Islet precursor cell (in vitro differentiated cells): ENCODE data around the gene TRAF3IP1.
"Not testable (repeated sequence)": the region's sequence is repeated elsewhere in the genome, so short reads cannot be mapped to it uniquely, and the experiment has no call there.

Experiments used
- DNase-seq: peaks from one replicate; pipeline ENCODE4 v3.0.0-alpha.2; 2018

Gene TRAF3IP1

GRCh38 chr2:238288650-238289573, 31.4 kb upstream of the TRAF3IP1 start:
- DNase-seq: peak; percentile 99

DNA sequence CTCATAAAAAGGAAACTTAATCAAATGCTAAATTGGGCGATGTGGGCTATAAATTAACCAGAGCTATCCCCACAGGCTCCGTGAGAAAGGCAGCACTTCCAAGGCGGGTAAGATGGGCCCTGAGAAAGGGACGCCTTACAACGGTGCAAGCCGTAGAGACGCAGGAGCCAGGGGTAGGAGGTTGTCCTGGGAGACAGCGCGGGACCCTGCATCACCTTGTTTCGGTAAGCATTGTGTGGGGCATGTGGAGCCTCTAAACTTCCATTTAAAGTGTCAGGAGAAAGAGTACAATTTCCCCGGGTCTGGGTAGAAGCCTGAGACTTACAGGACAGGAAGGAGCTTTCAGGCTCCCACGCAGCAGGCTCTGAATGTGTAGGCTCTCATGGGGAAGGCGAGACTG, 30.7 kb upstream of the TRAF3IP1 start:
- DNase-seq: no peak

DNA sequence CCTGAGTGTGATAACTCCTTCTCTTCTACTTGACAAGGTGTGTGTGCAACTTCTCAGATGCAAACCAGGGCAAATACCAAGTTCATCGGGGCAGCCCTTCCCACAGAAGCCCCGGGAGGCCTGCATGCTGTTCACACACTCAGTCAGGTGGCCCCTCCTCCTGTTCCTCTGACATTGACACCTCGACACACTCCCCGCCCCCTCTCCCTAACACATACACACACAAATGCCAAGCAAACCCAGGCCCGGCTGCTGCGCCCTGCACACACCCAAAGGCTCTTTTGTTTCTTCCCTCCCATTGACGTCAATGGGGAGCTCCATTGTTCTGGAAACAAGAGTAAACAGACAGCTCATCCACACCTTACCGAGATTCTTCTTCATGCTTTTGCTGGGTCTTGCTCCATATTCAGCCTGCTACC, 30.2 kb upstream of the TRAF3IP1 start:
- DNase-seq: no peak

DNA sequence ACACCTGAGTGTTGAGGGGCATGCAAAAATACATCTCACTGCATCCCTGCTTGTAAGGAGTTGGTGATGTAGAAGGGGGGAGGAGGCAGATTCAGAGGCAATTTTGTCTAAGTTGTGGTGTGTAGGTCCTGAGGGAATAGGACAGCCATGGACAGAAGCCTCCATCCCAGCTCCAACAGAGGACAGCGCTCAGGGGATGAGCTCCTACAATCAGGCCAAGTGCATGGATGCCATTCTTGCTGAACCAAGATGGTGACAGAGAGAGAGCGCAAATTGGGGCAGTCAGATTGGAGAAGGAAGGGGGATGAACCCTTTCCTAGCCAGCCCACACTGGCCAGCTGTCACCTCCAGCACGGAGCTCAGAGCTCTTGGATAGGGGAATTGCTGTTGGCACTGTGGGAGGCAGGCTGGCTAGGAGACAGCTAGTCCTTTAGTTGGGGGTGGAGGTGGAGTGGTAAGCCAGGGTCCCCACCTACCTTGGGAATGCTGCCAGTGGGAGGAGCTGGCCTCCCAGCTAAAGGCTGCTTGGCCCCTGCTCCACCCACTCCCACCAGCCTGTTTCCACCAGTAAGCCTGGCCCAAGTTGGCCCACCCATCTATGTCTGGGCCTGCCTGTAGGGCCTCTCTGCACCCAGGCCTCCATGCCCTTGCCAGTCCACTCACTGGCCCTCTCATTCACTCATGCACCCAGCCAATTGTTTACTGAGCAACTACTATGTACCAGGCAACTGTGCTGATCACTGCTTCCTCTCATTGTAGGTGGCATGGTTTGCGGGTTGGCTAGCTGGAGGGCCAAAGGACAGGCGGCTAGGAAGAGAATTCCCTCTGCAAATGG, 29.4 kb upstream of the TRAF3IP1 start:
- DNase-seq: no peak

- no peak for DNase-seq
Observed at GRCh38 chr2:238291550-238292281, 28.6 kb upstream of the TRAF3IP1 start.

DNA sequence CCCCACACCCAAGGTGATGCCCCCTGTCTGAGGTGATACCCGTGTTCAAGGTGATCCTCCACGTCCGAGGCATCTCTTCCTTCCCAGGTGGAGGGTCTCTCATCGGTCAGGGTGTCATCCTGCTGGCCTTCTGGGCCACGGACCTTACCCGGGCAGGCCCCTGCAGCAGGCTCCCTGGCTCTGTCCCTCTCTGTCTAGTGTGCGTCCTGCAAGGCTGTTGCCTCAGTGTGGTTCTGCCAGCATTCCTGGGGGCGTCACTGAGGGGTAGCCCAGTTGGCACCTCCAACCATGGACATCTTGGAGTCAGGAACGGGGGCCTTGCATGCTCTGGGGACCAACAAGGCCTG, 26.3 kb upstream of the TRAF3IP1 start:
- DNase-seq: no peak

DNA sequence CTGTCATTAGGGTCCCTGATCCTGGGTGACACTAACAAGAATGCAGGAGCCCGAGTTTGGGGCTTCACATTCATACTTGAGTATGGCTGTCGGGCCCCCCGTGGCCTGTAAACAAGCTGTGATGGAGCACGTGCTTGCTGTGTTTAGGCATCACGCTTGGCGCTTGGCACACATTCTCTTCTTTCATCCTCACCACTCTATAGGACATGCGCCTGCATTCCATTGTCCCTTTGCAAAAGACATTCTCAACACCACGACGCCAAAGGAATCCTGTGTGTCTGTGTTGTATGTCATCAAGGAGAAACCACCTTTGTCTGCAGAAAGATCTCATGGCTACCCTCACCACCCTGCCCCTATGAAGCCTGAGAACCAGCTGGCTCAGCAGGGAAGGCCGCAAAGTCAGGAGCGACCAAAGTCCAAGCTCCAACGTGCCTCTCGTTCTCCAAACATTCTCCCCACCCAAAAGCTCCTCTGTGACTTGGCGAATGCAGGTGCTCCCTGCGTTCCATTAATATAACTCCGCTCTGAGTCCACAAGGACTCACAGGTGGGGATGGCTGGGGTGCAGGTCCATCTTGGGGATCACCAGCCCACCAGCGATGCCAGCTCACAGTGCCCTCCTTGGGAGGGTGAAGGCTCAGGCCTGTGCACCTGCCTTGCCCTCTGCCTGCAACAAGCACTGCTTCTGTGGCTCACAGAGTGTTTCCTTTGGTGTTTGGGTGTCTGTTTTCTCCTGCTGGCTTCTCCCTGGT, 25.8 kb upstream of the TRAF3IP1 start:
- DNase-seq: no peak

DNA sequence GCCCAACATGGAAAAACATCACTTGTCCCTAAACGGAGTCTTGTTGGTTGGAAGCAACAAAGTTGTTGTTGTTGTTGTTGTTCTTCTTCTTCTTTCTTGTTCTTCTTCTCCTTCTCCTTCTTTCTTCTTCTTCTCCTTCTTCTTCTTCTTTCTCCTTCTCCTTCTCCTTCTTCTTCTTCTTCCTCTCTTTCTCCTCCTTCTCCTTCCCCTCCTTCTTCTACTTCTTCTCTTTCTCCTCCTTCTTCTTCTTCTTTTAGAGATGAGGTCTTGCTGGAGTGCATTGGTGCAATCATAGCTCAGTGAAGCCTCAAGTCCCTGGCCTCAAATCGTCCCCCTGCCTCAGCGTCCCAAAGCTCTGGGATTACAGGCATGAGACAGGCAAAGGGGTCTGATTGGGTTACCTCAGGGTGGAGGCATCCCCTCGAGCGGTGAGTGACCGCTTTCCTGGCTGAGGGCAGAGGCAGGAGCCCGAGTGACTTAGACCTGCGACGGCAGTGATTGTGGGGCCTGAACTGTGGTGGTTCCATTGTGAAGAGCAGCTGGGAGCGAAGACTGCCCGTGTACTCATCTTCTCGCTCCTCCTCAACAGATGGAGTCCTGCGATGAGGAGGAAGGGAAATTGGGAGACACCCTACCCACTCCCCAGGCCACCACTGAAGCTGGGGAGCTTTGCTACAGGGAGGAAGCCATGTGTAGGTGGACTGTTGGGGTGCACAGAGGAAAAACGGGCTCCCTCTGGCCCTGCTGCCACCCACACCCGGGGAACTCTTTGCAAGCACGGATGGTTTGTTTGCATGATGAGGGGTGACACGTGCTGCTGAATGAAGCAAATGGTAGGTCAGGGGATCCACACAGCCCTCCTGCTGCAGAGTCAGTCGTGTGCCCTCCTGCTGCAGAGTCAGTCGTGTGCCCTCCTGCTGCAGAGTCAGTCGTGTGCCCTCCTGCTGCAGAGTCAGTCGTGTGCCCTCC, 24.9 kb upstream of the TRAF3IP1 start:
- DNase-seq: no peak

DNA sequence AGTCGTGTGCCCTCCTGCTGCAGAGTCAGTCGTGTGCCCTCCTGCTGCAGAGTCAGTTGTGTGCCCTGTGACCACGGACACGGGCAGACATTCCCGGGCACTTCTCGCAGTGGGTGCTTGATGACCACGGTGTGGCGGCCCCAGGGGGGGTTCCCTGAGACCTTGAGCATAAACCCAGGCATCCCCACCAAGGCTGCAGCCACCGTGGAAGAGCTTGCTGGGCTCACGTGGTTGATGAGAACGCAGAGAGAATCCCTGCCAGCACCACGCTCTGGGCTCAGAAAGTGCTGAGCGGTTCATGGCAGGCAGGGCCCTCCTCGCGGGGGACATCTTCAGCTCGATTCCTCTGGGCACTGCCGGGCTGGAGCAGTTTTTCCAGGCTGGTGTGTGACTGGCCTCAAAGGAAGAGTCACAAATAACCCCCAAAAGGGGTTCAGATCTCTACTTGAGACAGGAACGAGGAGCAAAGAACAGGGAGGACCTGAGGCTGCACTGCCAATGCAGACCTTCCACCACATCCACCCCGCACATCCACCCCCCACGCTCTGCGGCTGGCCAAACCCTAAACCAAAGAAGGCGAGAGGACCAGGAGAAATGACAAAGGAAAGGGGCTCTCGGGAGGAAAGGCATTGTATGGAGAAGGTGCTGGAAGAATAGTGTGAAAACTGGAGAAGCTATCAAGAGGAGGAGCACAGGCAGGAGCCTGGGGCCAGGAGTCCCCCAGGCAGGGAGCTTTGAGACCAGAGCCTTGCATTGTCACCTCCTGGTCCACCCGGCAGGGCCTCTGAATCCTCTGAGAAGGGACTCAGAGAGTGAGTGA, 23.5 kb upstream of the TRAF3IP1 start:
- DNase-seq: no peak

GRCh38 chr2:238299803-238300202, 20.5 kb upstream of the TRAF3IP1 start:
- DNase-seq: no peak

- DNase-seq: no peak
Observed at GRCh38 chr2:238302087-238302486, 18.2 kb upstream of the TRAF3IP1 start.

DNA sequence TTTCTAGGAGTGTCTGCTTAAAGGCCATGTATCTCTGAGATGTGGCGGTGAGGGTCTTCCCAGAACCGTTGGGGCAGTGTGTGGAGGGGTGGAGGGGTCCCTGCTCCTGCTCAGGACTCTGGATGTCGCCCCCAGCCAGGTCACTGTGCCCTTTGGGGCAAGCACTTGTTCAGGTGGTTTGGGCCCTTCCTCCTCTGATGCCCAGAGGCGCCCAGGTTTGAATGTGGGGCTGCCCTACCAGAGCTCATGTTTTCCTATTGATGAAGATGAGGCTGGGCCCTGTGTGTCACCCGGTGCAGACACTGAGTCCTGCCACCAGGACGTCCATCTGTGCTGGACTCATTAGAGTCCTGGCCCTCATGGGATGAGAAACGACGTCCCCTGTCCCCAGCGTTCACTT, 17.6 kb upstream of the TRAF3IP1 start:
- no peak for DNase-seq

GRCh38 chr2:238304116-238304515, 16.2 kb upstream of the TRAF3IP1 start:
- peak; percentile 42 for DNase-seq

DNA sequence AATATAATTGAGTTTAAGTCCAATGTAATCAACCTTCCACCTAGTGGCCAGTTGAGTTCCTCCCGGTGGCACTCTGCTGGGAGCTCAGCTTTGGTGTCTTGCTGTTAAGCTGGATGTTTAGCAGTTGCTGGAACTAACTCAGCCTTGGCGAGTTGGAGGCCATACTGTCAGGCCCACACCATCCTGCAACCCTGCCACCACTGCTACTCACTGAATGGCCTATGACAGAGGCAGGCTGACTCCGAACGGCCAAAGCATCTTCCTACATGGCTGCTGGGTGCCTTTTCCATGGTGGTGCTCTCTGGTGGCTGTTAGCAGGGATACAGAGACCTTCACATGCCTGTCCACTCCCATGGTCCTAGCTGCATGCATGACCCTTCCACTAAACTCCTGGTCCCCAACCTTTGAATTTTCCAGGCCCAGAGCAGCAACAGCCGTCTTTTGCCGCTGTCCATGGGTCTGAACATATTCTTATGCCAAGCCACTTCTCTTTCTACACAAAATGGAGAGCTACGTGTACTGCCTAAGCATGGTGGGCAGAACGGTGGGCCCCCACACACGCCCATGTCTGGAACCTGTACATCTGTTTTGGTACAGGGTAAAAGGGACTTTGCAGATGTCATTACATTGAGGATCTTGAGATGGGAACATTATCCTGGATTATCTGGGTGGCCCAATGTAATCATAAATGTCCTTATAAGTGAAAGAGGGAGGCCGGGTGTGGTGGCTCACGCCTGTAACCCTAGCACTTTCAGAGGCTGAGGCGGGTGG, 15.0 kb upstream of the TRAF3IP1 start:
- peak; percentile 53 for DNase-seq

- peak; percentile 21 for DNase-seq
Observed at GRCh38 chr2:238305965-238306671, 14.2 kb upstream of the TRAF3IP1 start.

GRCh38 chr2:238306672-238306998, 13.7 kb upstream of the TRAF3IP1 start:
- DNase-seq: peak; percentile 18

DNA sequence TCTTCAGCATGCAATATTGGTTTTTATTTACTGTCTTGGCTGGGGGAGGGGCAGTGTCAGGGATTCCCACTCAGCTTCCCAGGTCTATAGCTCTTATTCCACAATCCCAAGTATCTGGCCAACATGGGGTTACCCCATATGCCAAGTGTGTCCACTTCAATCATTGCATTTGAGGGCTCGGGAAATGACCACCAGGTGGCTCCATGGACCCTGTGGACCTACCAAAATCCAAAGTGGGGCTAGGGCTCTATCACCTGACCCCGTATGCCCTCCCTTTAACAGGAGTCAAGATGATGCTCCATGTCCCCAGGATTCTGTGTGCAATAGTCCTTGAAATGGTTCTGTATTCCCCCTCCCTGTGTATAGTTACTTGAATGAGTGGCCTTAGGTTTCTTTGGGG, 12.1 kb upstream of the TRAF3IP1 start:
- no peak for DNase-seq

- not testable (repeated sequence) for DNase-seq
Observed at GRCh38 chr2:238310721-238311120, 9.6 kb upstream of the TRAF3IP1 start.
